AG04449 (cell line): ENCODE measurements around the gene MUC21.

ENCODE experiments used
- CTCF ChIA-PET: fragments of 350-600 bp; formaldehyde crosslinking; extraction: SDS; loops from one replicate; lab custom pipeline; 2021; ENCODE audit warnings: antibody characterized with exemption; lab: Yijun Ruan, JAX
- POLR2A ChIA-PET: fragments of 400-600, 350-600 bp; formaldehyde crosslinking; extraction: SDS; loops from one replicate; lab custom pipeline; 2020; ENCODE audit warnings: antibody characterized with exemption, inconsistent platforms; lab: Yijun Ruan, JAX
- DNase-seq: peaks from one replicate; pipeline ENCODE4 v3.0.0-alpha.2; 2010; ENCODE audit warnings: low read depth, low spot score
- H3K4me3 ChIP-seq: 2 replicates; pipeline ENCODE4 v1.5.1; 2011; ENCODE audit warnings: low read depth, mild to moderate bottlenecking, control low read depth, low read length
- CTCF ChIP-seq: IDR thresholded peaks from one replicate; pipeline ENCODE4 v1.5.1; 2011; ENCODE audit warnings: mild to moderate bottlenecking, moderate library complexity, low read length, control low read depth, inconsistent platforms; ENCODE audit not compliant: insufficient read depth; ENCODE audit errors: missing control alignments

Gene MUC21

GRCh38 chr6:30974490-30975252, 8.8 kb upstream of the MUC21 start:
- TF ChIP-seq CTCF: no peak
- POLR2A ChIA-PET: no interaction called here
- no peak overlapping the region for H3K4me3 ChIP-seq
- CTCF ChIA-PET: interaction anchor here (0.8 kb wide), 1 partner anchor 16 kb away, joined by 3 read pairs; no protein-coding TSS in a partner anchor
- no peak for DNase-seq

- DNase-seq: peak; percentile 7
Measured at GRCh38 chr6:30979141-30979540, 4.4 kb upstream of the MUC21 start.

GRCh38 chr6:30979690-30980089, 3.8 kb upstream of the MUC21 start:
- POLR2A ChIA-PET: no interaction called here
- no peak for TF ChIP-seq CTCF
- CTCF ChIA-PET: interaction anchor here (1.2 to 2.3 kb wide), 3 partner anchors 39 to 108 kb away, joined by 3 to 10 read pairs (median 4); partner anchors contain the start of gene MUCL3
- H3K4me3 ChIP-seq: no peak overlapping the region
- no peak for DNase-seq

More at GRCh38 chr6:30979141-30979540, 4.4 kb upstream of the MUC21 start:
- CTCF ChIA-PET: interaction anchor here (1.2 to 2.3 kb wide), 4 partner anchors 38 to 108 kb away, joined by 3 to 10 read pairs (median 4); partner anchors contain the start of gene MUCL3
- POLR2A ChIA-PET: no interaction called here
- TF ChIP-seq CTCF: no peak
- H3K4me3 ChIP-seq: no peak overlapping the region

GRCh38 chr6:30981942-30982772, 1.4 kb upstream of the MUC21 start:
- peak overlapping the region; percentile 49 for H3K4me3 ChIP-seq
- ChIA-PET CTCF (interaction anchor here (0.8 to 2.8 kb wide), 11 partner anchors 12 to 105 kb away, joined by 3 to 11 read pairs (median 4); partner anchors contain the start of gene MUCL3), POLR2A (interaction anchor here (1.2 kb wide), 1 partner anchor 26 kb away, joined by 3 read pairs; no protein-coding TSS in a partner anchor)
- peak; percentile 23 for DNase-seq
- TF ChIP-seq CTCF: peak; percentile 44

GRCh38 chr6:30985490-30985889, 2.0 kb downstream of the MUC21 start:
- ChIA-PET POLR2A (no interaction called here), CTCF (interaction anchor here (1.2 kb wide), 1 partner anchor 59 kb away, joined by 3 read pairs; no protein-coding TSS in a partner anchor)
- no peak for DNase-seq
- no peak overlapping the region for H3K4me3 ChIP-seq
- no peak for TF ChIP-seq CTCF
